Measurements from ENCODE around the gene GPR89B. TPM values are rescaled to one million over a fixed set of nuclear protein-coding genes. Genes with fewer than 3 reads are reported as not detected.
"Not testable (repeated sequence)": the region's sequence is repeated elsewhere in the genome, so short reads cannot be mapped to it uniquely, and the experiment has no call there.

Gene GPR89B
- total RNA-seq, 4 donors from 2014 or later, result 6.0 to 25.8 (median 16.6) TPM

DNA sequence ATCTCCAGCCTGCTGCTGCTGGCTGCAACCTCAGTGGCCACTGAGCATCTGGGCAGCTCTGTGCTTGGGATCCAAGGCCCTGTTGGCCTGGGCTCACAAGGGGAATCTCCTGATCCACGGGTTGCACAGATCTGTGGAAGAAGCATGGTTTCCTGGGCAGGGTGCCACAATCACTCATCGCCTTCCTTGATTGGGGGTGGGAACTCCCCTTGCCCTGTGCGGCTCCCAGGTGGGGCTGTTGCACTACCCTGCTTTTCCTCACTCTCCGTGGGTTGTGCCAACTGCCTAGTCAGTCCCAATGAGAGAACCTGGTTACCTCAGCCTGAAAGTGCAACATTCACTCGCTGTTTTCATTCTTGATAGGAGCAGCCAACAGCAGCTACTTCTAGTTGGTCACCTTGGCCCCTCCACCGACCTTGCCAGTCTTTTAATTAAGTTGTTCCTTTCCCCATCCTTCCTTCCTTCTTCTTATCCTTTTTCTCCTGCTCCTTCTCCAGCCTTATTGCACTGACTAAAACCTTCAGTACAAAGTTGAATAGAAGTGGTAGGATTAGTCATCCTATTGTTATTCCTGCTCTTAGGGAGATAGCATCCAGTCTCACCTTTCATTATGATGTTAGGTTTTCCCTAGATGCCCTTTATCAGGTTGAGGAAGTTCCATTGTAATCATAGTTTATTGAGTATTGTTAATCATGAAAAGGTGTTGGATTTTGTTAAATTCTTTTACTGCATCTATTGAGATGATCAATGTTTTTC is 50.9 kb downstream of the GPR89B start:
- H3K4me3 ChIP-seq, ATAC-seq, H3K27ac ChIP-seq, H3K9me3 ChIP-seq, H3K27me3 ChIP-seq, H3K4me1 ChIP-seq: not testable (repeated sequence)
- peaks cover 0 to 10% of the 10 kb centered on the region in 2 donors for H3K36me3 ChIP-seq
- 76% methylated on average over 2 of the region's 6 CpGs; no CpG with 5 or more reads in 1 of the 2 donors for WGBS, 2 donors (ENCODE audit: low coverage in 1 of 2)

DNA sequence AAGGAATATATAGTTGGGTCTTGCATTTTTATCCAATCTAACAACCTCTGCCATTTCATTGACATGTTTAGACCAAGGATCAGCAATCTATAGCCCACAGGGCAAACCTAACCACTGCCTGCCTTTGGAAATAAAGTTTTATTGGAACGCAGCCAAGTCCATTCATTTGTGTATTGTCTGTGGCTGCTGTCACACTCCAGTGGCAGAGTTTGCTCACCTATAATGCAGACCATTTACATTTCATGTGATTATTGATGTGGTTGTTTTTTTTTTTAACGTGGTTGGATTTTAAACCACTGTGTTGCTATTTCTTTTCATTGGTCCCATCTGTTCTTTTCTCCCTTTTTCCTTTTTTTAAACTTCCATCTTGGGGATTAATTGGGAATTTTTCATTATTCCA is 57.2 kb downstream of the GPR89B start:
- H3K36me3 ChIP-seq, result peaks cover 0 to 12% of the 10 kb centered on the region in 2 donors
- H3K4me3 ChIP-seq, H3K27ac ChIP-seq, ATAC-seq, H3K4me1 ChIP-seq, H3K9me3 ChIP-seq, H3K27me3 ChIP-seq: not testable (repeated sequence)
- no CpG with 5 or more reads among the region's 2 CpGs for WGBS, 2 donors (ENCODE audit: low coverage in 1 of 2)

DNA sequence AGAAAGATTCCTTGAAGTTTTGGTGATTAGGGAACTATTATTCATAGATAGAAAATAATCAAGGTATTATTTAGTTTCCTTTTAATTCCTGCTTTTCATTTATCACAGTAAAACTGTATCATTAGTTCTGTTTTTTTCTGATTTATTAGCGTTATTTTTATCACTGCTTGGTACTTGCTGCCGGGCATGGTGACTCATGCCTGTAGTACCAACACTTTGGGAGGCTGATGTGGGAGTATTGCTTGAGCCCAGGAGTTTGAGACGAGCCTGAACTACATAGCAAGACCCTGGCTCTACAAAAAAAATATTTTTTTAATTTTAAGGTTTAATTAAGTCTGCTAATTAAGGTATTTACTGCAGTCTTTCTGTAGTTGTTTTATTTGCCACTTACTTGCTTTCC is 59.7 kb downstream of the GPR89B start:
- H3K36me3 ChIP-seq, H3K4me1 ChIP-seq, H3K27me3 ChIP-seq, ATAC-seq, H3K27ac ChIP-seq, H3K4me3 ChIP-seq, H3K9me3 ChIP-seq: not testable (repeated sequence)
- 54% methylated on average over 3 of the region's 3 CpGs; no CpG with 5 or more reads in 1 of the 2 donors for WGBS, 2 donors (ENCODE audit: low coverage in 1 of 2)

DNA sequence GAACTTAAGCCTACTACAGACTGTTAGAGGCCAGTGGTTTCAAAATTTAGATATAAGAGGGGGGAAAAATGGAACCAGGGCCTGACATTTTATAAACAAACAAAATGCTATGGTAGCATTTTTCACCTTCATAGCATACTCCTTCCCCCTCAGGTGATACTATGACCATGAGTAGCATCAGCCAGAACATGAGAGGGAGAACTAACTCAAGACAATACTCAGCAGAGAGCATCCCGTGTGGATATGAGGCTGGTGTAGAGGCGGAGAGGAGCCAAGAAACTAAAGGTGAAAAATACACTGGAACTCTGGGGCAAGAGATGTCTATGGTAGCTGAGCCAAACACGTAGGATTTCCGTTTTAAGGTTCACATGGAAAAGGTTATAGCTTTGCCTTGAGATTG is 64.7 kb downstream of the GPR89B start:
- H3K4me1 ChIP-seq, ATAC-seq, H3K27ac ChIP-seq, H3K27me3 ChIP-seq, H3K9me3 ChIP-seq, H3K4me3 ChIP-seq: not testable (repeated sequence)
- WGBS, 2 donors (ENCODE audit: low coverage in 1 of 2), result 72 to 93% methylated on average over 2 to 4 of the region's 4 CpGs
- H3K36me3 ChIP-seq, result peaks cover 0 to 11% of the 10 kb centered on the region in 2 donors

DNA sequence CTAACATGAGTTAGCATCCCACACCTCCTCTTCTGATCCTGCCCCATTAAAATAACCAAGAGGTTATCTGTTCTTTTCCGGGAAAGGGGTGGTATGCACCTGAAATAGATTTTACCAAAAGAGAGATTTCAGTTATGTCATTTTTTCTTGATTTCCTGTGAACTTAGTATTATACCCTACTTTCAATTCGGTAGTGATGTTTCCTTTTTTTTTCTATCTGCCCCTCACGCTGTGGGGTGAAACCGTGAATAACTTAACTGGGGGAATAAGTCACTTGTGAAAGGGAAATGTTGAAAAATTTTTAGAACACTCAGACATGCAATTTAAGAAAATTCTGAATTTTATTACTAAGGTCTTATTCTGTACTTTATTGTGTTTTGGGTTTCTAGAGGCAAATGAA is 65.2 kb downstream of the GPR89B start:
- 71 to 76% methylated on average over 1 to 2 of the region's 4 CpGs for WGBS, 2 donors (ENCODE audit: low coverage in 1 of 2)
- H3K4me3 ChIP-seq, H3K27me3 ChIP-seq, H3K9me3 ChIP-seq, H3K4me1 ChIP-seq, ATAC-seq, H3K27ac ChIP-seq: not testable (repeated sequence)
- H3K36me3 ChIP-seq, result peaks cover 0 to 11% of the 10 kb centered on the region in 2 donors

DNA sequence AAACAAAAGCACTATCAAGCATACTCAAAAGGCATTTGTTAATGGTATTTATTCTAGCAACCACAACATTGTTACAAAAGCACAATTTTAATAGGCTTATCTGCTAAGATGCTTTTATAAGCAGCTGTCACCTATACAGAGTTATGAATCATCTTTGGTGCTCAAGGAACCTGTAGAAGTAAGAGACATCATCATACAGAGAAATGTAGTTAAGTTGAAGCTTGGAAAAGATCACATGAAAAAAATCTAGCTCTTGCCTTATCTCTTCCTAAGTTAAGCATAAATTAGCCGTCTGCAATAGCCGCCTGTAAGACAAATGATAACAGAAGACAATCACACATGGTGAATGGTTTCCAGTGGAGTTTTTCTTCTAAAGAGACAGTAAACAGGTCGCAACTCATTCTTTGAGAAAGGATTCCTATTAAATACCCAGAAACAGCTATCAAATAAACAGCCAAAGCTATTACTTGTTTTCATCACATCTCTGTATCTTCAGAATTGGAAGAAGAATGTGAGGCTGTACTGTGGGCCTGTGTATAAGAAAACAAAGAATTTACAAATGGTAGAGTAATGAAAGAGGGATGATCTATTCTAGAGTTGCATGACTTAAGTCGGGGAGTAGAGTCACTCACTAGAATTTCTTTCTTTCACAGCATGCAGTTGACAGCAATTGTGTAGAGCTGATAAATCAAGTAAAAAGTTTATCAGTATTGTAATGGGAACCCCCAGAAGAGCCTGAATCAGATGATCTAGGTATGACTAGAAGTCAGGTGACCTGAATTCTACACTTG is 65.8 kb downstream of the GPR89B start:
- not testable (repeated sequence) for H3K27me3 ChIP-seq, H3K4me3 ChIP-seq, H3K9me3 ChIP-seq, ATAC-seq, H3K27ac ChIP-seq, H3K4me1 ChIP-seq
- H3K36me3 ChIP-seq, result peaks cover 0 to 11% of the 10 kb centered on the region in 2 donors
- WGBS, 2 donors (ENCODE audit: low coverage in 1 of 2), result 85% methylated on average over 2 to 3 of the region's 4 CpGs

DNA sequence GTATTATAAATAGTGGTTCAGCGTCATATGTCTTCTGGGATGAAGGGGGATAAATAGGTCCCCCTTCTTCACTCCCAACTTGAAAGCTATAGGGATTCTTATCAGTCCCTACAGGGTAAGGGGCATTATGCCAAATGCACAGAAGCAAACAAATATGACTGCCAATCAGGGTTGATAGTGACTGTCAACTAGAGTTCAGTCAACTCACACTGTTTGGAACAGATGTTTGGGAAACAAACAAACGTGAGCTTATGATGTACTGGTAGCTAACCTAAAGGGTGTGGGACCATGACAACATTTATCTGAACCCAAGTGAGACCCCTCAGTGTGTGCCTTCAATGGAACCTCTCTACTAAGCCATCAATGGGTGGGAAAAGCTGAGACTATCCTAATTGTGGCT is 67.9 kb downstream of the GPR89B start:
- not testable (repeated sequence) for ATAC-seq

DNA sequence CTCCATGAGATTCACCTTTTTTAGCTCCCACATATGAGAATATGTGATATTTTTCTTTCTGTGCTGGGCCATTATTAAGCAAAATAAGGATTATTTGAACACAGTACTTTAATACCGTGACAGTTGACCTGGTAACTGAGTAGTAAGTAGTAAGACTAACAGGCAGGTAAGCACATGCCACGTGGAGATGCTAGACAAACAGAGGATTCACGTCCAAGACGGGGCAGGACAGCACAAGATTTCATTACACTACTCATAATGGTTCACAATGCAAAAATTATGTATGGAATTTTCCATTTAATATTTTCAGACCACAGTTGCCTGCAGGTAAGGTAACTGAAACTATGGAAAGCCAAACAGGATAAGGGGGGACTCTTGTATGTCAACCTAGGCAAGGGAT is 79.5 kb downstream of the GPR89B start:
- not testable (repeated sequence) for H3K27ac ChIP-seq, H3K9me3 ChIP-seq, H3K4me1 ChIP-seq, H3K36me3 ChIP-seq, H3K4me3 ChIP-seq, ATAC-seq
- WGBS, 2 donors (ENCODE audit: low coverage in 1 of 2), result no CpG with 5 or more reads among the region's 4 CpGs
- H3K27me3 ChIP-seq, result peaks cover 25% of the 10 kb centered on the region

More for the DNA sequence above, 67.9 kb downstream of the GPR89B start:
- H3K9me3 ChIP-seq, H3K4me1 ChIP-seq, H3K36me3 ChIP-seq, H3K27me3 ChIP-seq, H3K4me3 ChIP-seq, H3K27ac ChIP-seq: not testable (repeated sequence)
- 100% methylated on average over 1 of the region's 2 CpGs; no CpG with 5 or more reads in 1 of the 2 donors for WGBS, 2 donors (ENCODE audit: low coverage in 1 of 2)

DNA sequence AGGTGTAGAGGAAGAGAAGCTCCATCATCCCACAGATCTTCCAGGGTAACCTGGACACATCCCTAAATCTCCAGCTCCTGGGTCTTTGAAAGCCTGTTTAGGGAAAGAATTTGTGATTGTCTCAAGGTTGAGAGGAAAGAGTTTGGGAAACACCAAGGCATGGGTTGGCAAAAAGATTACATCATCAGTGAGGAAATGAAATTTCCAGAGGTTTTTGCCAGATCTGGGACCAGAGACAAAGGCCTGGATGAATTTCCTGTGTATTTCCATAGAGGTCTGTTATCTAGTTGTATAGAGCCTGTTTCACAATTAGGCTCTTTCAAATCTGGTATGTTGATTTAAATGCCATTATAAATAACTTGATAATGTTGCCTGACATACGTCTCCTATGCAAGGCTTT is 82.3 kb downstream of the GPR89B start:
- Histone ChIP-seq H3K27me3 (peaks cover 50% of the 10 kb centered on the region), H3K36me3 (no peaks in the 10 kb centered on the region), H3K27ac (no peak overlapping the region), H3K4me3 (no peak overlapping the region), H3K9me3 (no peaks in the 10 kb centered on the region), H3K4me1 (peaks cover 0 to 11% (median 0%) of the 10 kb centered on the region in 3 donors)
- TF ChIP-seq, protein P1, sequence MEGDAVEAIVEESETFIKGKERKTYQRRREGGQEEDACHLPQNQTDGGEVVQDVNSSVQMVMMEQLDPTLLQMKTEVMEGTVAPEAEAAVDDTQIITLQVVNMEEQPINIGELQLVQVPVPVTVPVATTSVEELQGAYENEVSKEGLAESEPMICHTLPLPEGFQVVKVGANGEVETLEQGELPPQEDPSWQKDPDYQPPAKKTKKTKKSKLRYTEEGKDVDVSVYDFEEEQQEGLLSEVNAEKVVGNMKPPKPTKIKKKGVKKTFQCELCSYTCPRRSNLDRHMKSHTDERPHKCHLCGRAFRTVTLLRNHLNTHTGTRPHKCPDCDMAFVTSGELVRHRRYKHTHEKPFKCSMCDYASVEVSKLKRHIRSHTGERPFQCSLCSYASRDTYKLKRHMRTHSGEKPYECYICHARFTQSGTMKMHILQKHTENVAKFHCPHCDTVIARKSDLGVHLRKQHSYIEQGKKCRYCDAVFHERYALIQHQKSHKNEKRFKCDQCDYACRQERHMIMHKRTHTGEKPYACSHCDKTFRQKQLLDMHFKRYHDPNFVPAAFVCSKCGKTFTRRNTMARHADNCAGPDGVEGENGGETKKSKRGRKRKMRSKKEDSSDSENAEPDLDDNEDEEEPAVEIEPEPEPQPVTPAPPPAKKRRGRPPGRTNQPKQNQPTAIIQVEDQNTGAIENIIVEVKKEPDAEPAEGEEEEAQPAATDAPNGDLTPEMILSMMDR (IDR thresholded peaks at IDR 0.05), result no peak
- TF ChIP-seq EP300 (IDR thresholded peaks at IDR 0.05), result no peak
- TF ChIP-seq POLR2A (IDR thresholded peaks at IDR 0.05), result no peak
- TF ChIP-seq POLR2AphosphoS5 (IDR thresholded peaks at IDR 0.05), result no peak
- 43 to 54% methylated on average over 1 of the region's 1 CpG for WGBS, 2 donors (ENCODE audit: low coverage in 1 of 2)
- no peak for ATAC-seq

DNA sequence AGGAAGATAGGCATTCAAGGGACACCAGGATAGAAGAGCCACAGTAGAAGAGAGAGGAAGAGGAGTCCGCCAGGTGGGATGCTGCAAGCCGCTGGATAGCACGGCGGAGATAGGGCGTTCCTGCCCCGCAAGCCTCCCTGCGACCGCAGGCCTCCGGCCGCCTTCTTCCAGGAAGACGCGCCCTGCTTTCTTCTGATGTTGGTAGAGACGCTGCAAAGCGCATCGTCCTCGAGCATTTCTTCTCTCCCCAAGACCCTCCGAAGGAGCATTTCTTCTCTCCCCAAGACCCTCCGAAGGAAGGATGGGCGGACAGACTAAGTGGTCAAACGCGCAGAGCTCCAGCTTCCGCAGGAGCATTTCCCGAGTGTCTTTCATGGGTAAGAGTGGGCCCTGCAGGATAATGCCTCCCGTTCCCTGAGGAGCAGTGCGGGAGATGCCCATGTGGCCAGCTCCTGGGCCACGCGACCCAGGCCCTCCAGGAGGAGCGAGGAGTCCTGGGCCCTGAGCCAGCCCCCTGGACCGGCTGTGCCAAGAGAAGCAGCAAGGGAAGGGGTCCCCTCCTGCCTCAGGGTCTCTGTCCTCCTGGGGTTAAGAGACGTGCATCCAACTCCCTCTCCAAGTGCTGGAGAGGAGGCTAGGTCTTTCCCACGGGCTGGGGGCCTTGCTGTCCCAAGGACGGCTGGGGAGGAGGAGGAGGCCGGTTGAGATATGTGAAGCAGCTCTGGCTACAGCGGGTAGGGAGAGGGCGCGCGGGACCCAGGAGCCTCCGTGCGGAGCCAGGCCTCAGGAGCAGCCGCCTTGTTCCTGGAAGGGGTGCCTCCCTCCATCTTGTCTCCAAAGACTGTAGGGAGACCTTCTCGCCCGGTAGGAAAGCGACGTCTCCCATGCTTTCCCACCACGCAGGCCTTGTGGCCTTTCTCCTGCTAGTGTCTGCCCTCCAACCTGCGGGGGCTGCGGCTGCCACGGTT is 85.2 kb downstream of the GPR89B start:
- Histone ChIP-seq H3K4me1 (peaks cover 0 to 11% (median 0%) of the 10 kb centered on the region in 3 donors), H3K27me3 (peaks cover 57% of the 10 kb centered on the region)
- not testable (repeated sequence) for H3K36me3 ChIP-seq, H3K4me3 ChIP-seq, H3K27ac ChIP-seq, H3K9me3 ChIP-seq, ATAC-seq
- 62% methylated on average over 17 of the region's 48 CpGs; no CpG with 5 or more reads in 1 of the 2 donors for WGBS, 2 donors (ENCODE audit: low coverage in 1 of 2)
